ENCODE data around the gene FYCO1. TPM values are rescaled to one million over a fixed set of nuclear protein-coding genes. Genes with fewer than 3 reads are reported as not detected.

Gene FYCO1
- total and polyA plus RNA-seq, 2 donors (not counting 1 experiment from before 2014, with no cell fraction given): 19.2 to 82.2 TPM

DNA sequence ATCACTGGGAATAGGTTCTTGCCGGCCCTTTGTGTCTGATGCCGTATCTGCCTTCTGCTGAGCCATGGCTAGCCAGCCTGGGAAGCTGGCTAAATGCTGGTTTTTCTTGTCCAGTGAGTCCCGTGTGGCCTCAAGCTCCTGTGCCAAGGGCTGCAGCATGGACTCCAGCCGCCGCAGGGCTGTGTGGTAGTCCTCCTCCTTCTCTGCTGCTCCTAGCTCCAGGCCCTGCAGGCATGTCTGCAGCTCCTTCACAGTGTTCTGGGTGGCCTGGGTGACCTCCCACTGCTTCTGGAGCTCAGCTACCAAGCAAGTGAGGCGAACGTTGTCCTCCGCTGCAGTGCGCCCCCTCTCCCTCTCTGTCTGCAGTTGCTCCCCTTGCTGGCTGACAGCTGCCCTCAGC, 27.5 kb downstream of the FYCO1 start:
- no peaks in the 10 kb centered on the region for H3K9me3 ChIP-seq (ENCODE audit: control insufficient read depth, insufficient read depth, low read depth, low read length)
- no peak overlapping the region for H3K4me2 ChIP-seq (ENCODE audit: extremely low read depth, insufficient read depth, low read length)
- peaks cover 9% of the 10 kb centered on the region for H3K4me1 ChIP-seq (ENCODE audit: control insufficient read depth, extremely low read depth, insufficient read depth, low read length)
- H3K4me3 ChIP-seq (replicated peaks in 1 of 4; ENCODE audit: control extremely low read depth in 1 of 4, insufficient read depth in 1 of 4, low read depth in 3 of 4, low read length in 4 of 4): no peak overlapping the region
- TF ChIP-seq, protein P1, sequence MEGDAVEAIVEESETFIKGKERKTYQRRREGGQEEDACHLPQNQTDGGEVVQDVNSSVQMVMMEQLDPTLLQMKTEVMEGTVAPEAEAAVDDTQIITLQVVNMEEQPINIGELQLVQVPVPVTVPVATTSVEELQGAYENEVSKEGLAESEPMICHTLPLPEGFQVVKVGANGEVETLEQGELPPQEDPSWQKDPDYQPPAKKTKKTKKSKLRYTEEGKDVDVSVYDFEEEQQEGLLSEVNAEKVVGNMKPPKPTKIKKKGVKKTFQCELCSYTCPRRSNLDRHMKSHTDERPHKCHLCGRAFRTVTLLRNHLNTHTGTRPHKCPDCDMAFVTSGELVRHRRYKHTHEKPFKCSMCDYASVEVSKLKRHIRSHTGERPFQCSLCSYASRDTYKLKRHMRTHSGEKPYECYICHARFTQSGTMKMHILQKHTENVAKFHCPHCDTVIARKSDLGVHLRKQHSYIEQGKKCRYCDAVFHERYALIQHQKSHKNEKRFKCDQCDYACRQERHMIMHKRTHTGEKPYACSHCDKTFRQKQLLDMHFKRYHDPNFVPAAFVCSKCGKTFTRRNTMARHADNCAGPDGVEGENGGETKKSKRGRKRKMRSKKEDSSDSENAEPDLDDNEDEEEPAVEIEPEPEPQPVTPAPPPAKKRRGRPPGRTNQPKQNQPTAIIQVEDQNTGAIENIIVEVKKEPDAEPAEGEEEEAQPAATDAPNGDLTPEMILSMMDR (conservative IDR thresholded peaks at IDR 0.05 in 1 of 2, IDR thresholded peaks at IDR 0.05 in 1 of 2; ENCODE audit: low read depth in 1 of 2, low read length in 2 of 2): no peak
- TF ChIP-seq EZH2 (IDR thresholded peaks at IDR 0.05; ENCODE audit: low read length, missing control alignments): no peak
- no peak overlapping the region for H3K9ac ChIP-seq (ENCODE audit: insufficient read depth, low read length)
- DNase-seq (ENCODE audit: low read depth in 2 of 2): no peak
- no peaks in the 10 kb centered on the region for H3K27me3 ChIP-seq (ENCODE audit: control insufficient read depth, insufficient read depth, low read length)
- no peaks in the 10 kb centered on the region for H4K20me1 ChIP-seq (ENCODE audit: control insufficient read depth, extremely low read depth, insufficient read depth, low read length)
- no peak overlapping the region for H3K27ac ChIP-seq (ENCODE audit: insufficient read depth, low read length)
- H2AFZ ChIP-seq (ENCODE audit: low read length): no peak overlapping the region
- peaks cover 30% of the 10 kb centered on the region for H3K36me3 ChIP-seq (ENCODE audit: control insufficient read depth, insufficient read depth, low read length)
- no peaks in the 10 kb centered on the region for H3K79me2 ChIP-seq (ENCODE audit: control insufficient read depth, insufficient read depth, low read length)

DNA sequence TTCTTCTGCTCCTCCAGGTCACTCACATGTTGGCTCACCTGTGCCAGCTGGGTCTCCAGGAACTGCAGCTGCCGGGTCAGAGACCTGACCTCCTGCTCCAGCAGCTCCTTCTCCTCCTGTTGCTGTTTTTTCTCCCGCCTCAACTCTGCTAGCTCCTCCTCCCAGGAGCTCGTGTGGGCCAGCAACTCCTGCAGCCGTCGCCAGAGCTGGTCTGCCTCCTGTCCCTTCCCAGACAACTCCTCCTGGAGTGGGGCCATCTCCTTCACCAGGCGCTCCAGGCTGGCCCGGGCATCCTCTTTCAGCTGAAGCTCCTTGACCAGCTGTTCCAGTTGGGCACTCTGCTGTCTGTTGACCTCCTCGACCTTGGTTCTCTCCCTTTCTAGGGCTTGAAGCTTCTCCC, 27.9 kb downstream of the FYCO1 start:
- H3K27ac ChIP-seq (ENCODE audit: insufficient read depth, low read length): no peak overlapping the region
- H3K27me3 ChIP-seq (ENCODE audit: control insufficient read depth, insufficient read depth, low read length): no peaks in the 10 kb centered on the region
- peaks cover 6% of the 10 kb centered on the region for H3K4me1 ChIP-seq (ENCODE audit: control insufficient read depth, extremely low read depth, insufficient read depth, low read length)
- TF ChIP-seq EZH2 (IDR thresholded peaks at IDR 0.05; ENCODE audit: low read length, missing control alignments): no peak
- TF ChIP-seq, protein P1 (conservative IDR thresholded peaks at IDR 0.05 in 1 of 2, IDR thresholded peaks at IDR 0.05 in 1 of 2; ENCODE audit: low read depth in 1 of 2, low read length in 2 of 2): no peak
- no peaks in the 10 kb centered on the region for H3K79me2 ChIP-seq (ENCODE audit: control insufficient read depth, insufficient read depth, low read length)
- H2AFZ ChIP-seq (ENCODE audit: low read length): no peak overlapping the region
- peaks cover 30% of the 10 kb centered on the region for H3K36me3 ChIP-seq (ENCODE audit: control insufficient read depth, insufficient read depth, low read length)
- H3K4me3 ChIP-seq (replicated peaks in 1 of 4; ENCODE audit: control extremely low read depth in 1 of 4, insufficient read depth in 1 of 4, low read depth in 3 of 4, low read length in 4 of 4): no peak overlapping the region
- H4K20me1 ChIP-seq (ENCODE audit: control insufficient read depth, extremely low read depth, insufficient read depth, low read length): no peaks in the 10 kb centered on the region
- DNase-seq (ENCODE audit: low read depth in 2 of 2): no peak
- H3K9me3 ChIP-seq (ENCODE audit: control insufficient read depth, insufficient read depth, low read depth, low read length): no peaks in the 10 kb centered on the region
- H3K9ac ChIP-seq (ENCODE audit: insufficient read depth, low read length): no peak overlapping the region
- H3K4me2 ChIP-seq (ENCODE audit: extremely low read depth, insufficient read depth, low read length): no peak overlapping the region

DNA sequence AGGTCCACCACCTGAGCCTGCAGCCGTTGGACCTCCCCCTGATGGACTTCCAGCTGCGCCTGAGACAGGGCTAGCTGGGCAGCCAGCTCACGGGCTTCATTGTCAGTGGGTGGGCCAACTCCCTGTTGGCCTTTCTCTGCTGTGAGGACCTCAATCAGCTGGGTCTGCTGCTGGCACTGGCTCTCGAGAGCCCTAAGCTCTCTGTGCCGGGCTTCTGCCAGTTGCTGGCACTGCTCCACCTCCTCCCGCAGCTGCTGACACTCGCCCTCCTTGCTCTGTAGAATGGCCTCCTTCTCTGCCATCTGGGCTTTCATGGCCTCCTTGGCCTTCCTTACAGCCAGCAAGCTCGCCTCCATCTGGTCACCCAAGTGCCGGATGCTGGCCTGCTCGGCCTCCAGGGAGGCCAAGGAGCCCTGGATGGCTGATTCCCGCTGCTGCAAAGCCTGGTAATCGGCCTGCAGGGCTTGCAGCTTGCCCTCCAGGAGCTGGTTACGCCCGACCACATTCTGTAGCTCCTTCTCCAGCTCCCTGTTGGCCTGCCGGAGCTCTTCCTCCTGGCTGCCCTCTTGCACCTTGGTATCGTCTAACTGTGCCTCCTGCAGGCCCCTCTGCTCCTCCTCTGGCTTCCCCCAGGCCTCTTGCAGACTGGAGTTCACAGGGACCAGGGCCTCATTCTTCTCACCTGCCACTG, 28.5 kb downstream of the FYCO1 start:
- no peak overlapping the region for H3K4me3 ChIP-seq (replicated peaks in 1 of 4; ENCODE audit: control extremely low read depth in 1 of 4, insufficient read depth in 1 of 4, low read depth in 3 of 4, low read length in 4 of 4)
- H3K36me3 ChIP-seq (ENCODE audit: control insufficient read depth, insufficient read depth, low read length): peaks cover 32% of the 10 kb centered on the region
- H3K4me1 ChIP-seq (ENCODE audit: control insufficient read depth, extremely low read depth, insufficient read depth, low read length): peaks cover 3% of the 10 kb centered on the region
- no peak overlapping the region for H3K9ac ChIP-seq (ENCODE audit: insufficient read depth, low read length)
- no peaks in the 10 kb centered on the region for H4K20me1 ChIP-seq (ENCODE audit: control insufficient read depth, extremely low read depth, insufficient read depth, low read length)
- no peaks in the 10 kb centered on the region for H3K9me3 ChIP-seq (ENCODE audit: control insufficient read depth, insufficient read depth, low read depth, low read length)
- H2AFZ ChIP-seq (ENCODE audit: low read length): no peak overlapping the region
- H3K79me2 ChIP-seq (ENCODE audit: control insufficient read depth, insufficient read depth, low read length): no peaks in the 10 kb centered on the region
- TF ChIP-seq, protein P1 (conservative IDR thresholded peaks at IDR 0.05 in 1 of 2, IDR thresholded peaks at IDR 0.05 in 1 of 2; ENCODE audit: low read depth in 1 of 2, low read length in 2 of 2): no peak
- no peak for TF ChIP-seq EZH2 (IDR thresholded peaks at IDR 0.05; ENCODE audit: low read length, missing control alignments)
- DNase-seq (ENCODE audit: low read depth in 2 of 2): no peak
- no peak overlapping the region for H3K4me2 ChIP-seq (ENCODE audit: extremely low read depth, insufficient read depth, low read length)
- no peak overlapping the region for H3K27ac ChIP-seq (ENCODE audit: insufficient read depth, low read length)
- H3K27me3 ChIP-seq (ENCODE audit: control insufficient read depth, insufficient read depth, low read length): no peaks in the 10 kb centered on the region

Data from fibroblast of lung (primary cell).